Liver (tissue), 3 donors: ENCODE measurements around the gene MAPK8.

Experiments used
- ATF3 ChIP-seq: IDR thresholded peaks from 2 replicates; pipeline ENCODE4 v1.6.1; 2016; ENCODE audit warnings: antibody characterized with exemption
- CTCF ChIP-seq: fragments of 150-350 bp; IDR thresholded peaks from 2 replicates; pipeline ENCODE4 v1.5.1; 2017; ENCODE audit warnings: improper control_type of control experiment, low read depth, low read length; ENCODE audit not compliant: missing input control
- FOXA1 ChIP-seq: IDR thresholded peaks from 2 replicates; pipeline ENCODE4 v1.6.1; 2016; ENCODE audit warnings: antibody characterized with exemption
- GABPA ChIP-seq, 2 donors: IDR thresholded peaks in 1 of 2; conservative IDR thresholded peaks in 1 of 2; 2 replicates each; pipeline ENCODE4 v1.6.1; 2016; ENCODE audit warnings: antibody characterized with exemption in 2 of 2, mild to moderate bottlenecking in 1 of 2, moderate library complexity in 1 of 2
- HNF4A ChIP-seq, 2 donors: conservative IDR thresholded peaks; 2 replicates each; pipeline ENCODE4 v1.6.1; 2016; ENCODE audit warnings: antibody characterized with exemption in 2 of 2, mild to moderate bottlenecking in 2 of 2
- RAD21 ChIP-seq, 2 donors: IDR thresholded peaks; 2 replicates each; pipeline ENCODE4 v1.6.1; 2016; ENCODE audit warnings: antibody characterized with exemption in 2 of 2, mild to moderate bottlenecking in 2 of 2
- REST ChIP-seq: IDR thresholded peaks from 2 replicates; pipeline ENCODE4 v1.6.1; 2016; ENCODE audit warnings: antibody characterized with exemption, mild to moderate bottlenecking
- YY1 ChIP-seq: IDR thresholded peaks from 2 replicates; pipeline ENCODE4 v1.6.1; 2016; ENCODE audit warnings: antibody characterized with exemption, mild to moderate bottlenecking
- donor health status: healthy.
- donor health status: healthy.

GRCh38 chr10:48266528-48266927 lies 39.9 kb upstream of the MAPK8 start:
- TF ChIP-seq HNF4A (conservative IDR thresholded peaks at IDR 0.05) (no peak), CTCF (no peak), RAD21 (IDR thresholded peaks at IDR 0.05) (no peak), GABPA (IDR thresholded peaks at IDR 0.05 in 1 of 2, conservative IDR thresholded peaks at IDR 0.05 in 1 of 2) (no peak), ATF3 (no peak), YY1 (no peak), REST (no peak), FOXA1 (no peak)
